CD4-positive, alpha-beta T cell treated with Interleukin-21 for 1 hour (primary cell): ENCODE results near the gene TNFRSF17.
"Not testable (repeated sequence)": the region's sequence is repeated elsewhere in the genome, so short reads cannot be mapped to it uniquely, and the experiment has no call there.

Experiments used
- DNase-seq: peaks from one replicate; pipeline ENCODE4 v3.0.0-alpha.2; 2020

Gene TNFRSF17

GRCh38 chr16:11964761-11965551 lies at the start of gene TNFRSF17:
Gene TNFRSF17, plus strand, starts transcription at chr16:11965210. Its CDS starts 115 bp downstream, at chr16:11965325.
- DNase-seq = no peak

GRCh38 chr16:11915644-11916523 lies 49.1 kb upstream of the TNFRSF17 start, which contains the start of gene GSPT1:
Gene GSPT1, minus strand, starts transcription at chr16:11915956. Its CDS starts 236 bp downstream, at chr16:11915720.
- peak; percentile 99 for DNase-seq

- DNase-seq = no peak
Observed at GRCh38 chr16:11916524-11917285, 48.3 kb upstream of the TNFRSF17 start.

- not testable (repeated sequence) for DNase-seq
Observed at GRCh38 chr16:11924046-11924445, 41.0 kb upstream of the TNFRSF17 start.

- DNase-seq = not testable (repeated sequence)
Observed at GRCh38 chr16:11927350-11927749, 37.7 kb upstream of the TNFRSF17 start.

GRCh38 chr16:11941945-11942344 lies 23.1 kb upstream of the TNFRSF17 start, which contains the start of gene NPIPB2:
Gene NPIPB2, minus strand, starts transcription at chr16:11942045. Its CDS starts 0 bp downstream, at chr16:11942045.
- DNase-seq = not testable (repeated sequence)

- DNase-seq = no peak
Observed at GRCh38 chr16:11946433-11946832, 18.6 kb upstream of the TNFRSF17 start.

- DNase-seq = no peak
Observed at GRCh38 chr16:11948819-11949218, 16.2 kb upstream of the TNFRSF17 start.

GRCh38 chr16:11949527-11949926 lies 15.5 kb upstream of the TNFRSF17 start:
- DNase-seq = peak; percentile 20

- DNase-seq = no peak
Observed at GRCh38 chr16:11950388-11950787, 14.6 kb upstream of the TNFRSF17 start.

GRCh38 chr16:11953576-11953975 lies 11.4 kb upstream of the TNFRSF17 start:
- not testable (repeated sequence) for DNase-seq

- no peak for DNase-seq
Observed at GRCh38 chr16:11955713-11956123, 9.3 kb upstream of the TNFRSF17 start.

GRCh38 chr16:11956558-11956957 lies 8.5 kb upstream of the TNFRSF17 start:
- no peak for DNase-seq

- DNase-seq = no peak
Observed at GRCh38 chr16:11957591-11958395, 7.2 kb upstream of the TNFRSF17 start.

GRCh38 chr16:11962457-11962856 lies 2.6 kb upstream of the TNFRSF17 start:
- DNase-seq = not testable (repeated sequence)

GRCh38 chr16:11962978-11963377 lies 2.0 kb upstream of the TNFRSF17 start:
- DNase-seq = not testable (repeated sequence)

- no peak for DNase-seq
Observed at GRCh38 chr16:11963706-11964105, 1.3 kb upstream of the TNFRSF17 start.

GRCh38 chr16:11966173-11966572 lies 1.2 kb downstream of the TNFRSF17 start:
- DNase-seq = no peak

- no peak for DNase-seq
Observed at GRCh38 chr16:11967195-11967911, 2.3 kb downstream of the TNFRSF17 start.

GRCh38 chr16:11968577-11968976 lies 3.6 kb downstream of the TNFRSF17 start:
- DNase-seq = no peak

GRCh38 chr16:11970292-11970691 lies 5.3 kb downstream of the TNFRSF17 start:
- not testable (repeated sequence) for DNase-seq
